GM12865 (cell line): ENCODE data around the gene C1QA.

Experiments
- DNase-seq: peaks from one replicate; pipeline ENCODE4 v3.0.0; 2010; ENCODE audit warnings: low read depth
- H3K4me3 ChIP-seq: 2 replicates; pipeline ENCODE4 v1.5.1; 2011; ENCODE audit warnings: mild to moderate bottlenecking, low read depth, low read length, control low read depth
- TF ChIP-seq, protein P1 (sequence below): IDR thresholded peaks from 2 replicates; pipeline ENCODE4 v1.5.1; 2011; ENCODE audit warnings: low read length, control low read depth, low read depth, inconsistent platforms; ENCODE audit not compliant: insufficient read depth; ENCODE audit errors: missing control alignments

The C1QA gene

GRCh38 chr1:22658385-22659163 is 22.1 kb downstream of the C1QA start:
- no peak overlapping the region for H3K4me3 ChIP-seq
- TF ChIP-seq, protein P1, sequence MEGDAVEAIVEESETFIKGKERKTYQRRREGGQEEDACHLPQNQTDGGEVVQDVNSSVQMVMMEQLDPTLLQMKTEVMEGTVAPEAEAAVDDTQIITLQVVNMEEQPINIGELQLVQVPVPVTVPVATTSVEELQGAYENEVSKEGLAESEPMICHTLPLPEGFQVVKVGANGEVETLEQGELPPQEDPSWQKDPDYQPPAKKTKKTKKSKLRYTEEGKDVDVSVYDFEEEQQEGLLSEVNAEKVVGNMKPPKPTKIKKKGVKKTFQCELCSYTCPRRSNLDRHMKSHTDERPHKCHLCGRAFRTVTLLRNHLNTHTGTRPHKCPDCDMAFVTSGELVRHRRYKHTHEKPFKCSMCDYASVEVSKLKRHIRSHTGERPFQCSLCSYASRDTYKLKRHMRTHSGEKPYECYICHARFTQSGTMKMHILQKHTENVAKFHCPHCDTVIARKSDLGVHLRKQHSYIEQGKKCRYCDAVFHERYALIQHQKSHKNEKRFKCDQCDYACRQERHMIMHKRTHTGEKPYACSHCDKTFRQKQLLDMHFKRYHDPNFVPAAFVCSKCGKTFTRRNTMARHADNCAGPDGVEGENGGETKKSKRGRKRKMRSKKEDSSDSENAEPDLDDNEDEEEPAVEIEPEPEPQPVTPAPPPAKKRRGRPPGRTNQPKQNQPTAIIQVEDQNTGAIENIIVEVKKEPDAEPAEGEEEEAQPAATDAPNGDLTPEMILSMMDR: peak; percentile 20
- DNase-seq: no peak

DNA sequence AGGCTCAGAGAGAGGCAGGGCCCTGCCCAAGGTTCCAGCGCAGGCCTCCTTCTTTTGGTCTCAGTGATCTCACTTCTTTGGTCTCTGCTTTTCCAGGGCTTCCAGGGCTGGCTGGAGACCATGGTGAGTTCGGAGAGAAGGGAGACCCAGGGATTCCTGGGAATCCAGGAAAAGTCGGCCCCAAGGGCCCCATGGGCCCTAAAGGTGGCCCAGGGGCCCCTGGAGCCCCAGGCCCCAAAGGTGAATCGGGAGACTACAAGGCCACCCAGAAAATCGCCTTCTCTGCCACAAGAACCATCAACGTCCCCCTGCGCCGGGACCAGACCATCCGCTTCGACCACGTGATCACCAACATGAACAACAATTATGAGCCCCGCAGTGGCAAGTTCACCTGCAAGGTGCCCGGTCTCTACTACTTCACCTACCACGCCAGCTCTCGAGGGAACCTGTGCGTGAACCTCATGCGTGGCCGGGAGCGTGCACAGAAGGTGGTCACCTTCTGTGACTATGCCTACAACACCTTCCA is 24.4 kb downstream of the C1QA start:
- TF ChIP-seq, protein P1: no peak
- DNase-seq: no peak
- no peak overlapping the region for H3K4me3 ChIP-seq

DNA sequence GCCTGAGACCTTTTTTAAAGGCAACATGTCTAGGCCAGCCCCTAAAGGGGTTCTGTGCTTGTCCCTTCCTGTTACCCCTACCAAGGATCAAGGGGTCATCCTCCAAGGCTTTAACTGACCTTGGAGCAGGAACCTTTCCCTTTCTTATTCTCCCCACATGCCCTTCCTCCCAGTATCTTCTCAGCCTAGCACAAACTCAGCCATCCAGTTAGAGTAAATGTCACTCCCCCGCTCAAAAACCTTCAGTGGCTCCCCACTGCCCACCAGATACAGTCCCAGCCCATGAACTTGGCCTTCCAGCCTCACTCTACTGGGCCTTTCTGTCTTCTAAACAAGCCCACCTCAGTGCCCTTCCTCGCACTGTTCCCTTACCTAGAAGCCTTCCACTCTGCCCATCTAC is 25.5 kb downstream of the C1QA start:
- no peak overlapping the region for H3K4me3 ChIP-seq
- TF ChIP-seq, protein P1: no peak
- DNase-seq: no peak

DNA sequence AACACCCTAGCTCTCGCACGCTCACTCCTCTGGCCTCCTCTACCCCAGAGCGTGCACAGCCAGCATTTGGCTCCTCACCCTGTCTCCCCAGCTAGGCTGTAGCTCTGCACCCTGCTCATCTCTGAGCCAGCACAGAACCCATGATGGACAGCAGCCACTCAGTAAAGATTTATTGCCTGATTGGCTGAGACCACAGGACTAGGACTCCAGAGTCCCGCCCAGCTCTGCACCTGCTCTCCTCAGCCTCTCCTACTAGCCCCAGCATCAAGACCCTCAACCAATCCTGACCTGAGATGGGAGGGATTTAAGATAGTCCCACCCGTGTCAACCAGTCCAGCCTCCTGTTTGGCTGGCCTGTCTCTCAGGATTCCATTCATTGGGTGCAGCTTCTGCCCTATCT is 25.9 kb downstream of the C1QA start:
- H3K4me3 ChIP-seq: no peak overlapping the region
- TF ChIP-seq, protein P1: no peak
- peak; percentile 51 for DNase-seq

DNA sequence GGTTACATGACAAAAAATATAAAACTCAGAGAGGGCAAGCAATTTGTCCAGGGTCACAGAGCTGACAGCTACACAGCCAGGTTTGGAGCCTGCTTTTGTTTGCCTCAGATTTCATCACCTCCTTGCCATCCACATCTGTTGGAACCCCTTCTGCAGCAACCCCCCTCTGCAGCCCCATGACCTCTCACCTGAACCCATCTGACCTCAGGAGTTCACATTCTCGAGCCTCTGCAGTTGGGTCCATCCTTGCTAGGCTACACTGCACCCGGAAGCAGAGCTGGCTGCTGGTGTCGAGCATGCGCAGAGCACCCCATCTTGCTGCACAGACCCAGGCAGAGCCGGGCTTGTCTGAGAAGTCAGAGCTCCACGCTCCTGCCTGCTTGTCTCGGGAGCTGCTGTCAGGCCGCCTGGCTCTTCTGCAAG is 26.6 kb downstream of the C1QA start:
- DNase-seq: no peak
- TF ChIP-seq, protein P1: no peak

DNA sequence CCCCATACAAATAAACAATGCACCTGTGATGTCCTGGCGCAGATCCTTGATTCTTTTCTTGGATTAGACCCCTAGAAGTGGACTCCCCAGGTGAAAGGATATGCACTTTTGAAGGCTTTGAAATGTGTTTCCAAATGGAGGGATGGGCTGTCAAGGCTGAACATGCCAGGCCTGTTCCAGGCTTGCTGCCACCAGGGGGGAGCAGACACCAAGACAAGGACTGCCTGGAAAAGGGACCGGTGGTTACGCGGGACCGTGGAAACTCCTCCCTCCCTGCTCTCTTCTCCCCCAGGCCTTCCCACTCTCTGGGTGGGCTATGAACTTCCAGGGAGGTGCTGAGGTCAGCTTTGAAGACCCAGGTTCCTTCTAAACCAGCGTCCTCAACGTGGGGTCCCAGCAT is 29.3 kb downstream of the C1QA start:
- H3K4me3 ChIP-seq: no peak overlapping the region
- no peak for DNase-seq
- TF ChIP-seq, protein P1: peak; percentile 14

More for the DNA sequence above, 26.6 kb downstream of the C1QA start:
- no peak overlapping the region for H3K4me3 ChIP-seq
